ENCODE measurements around the gene PHAF1. TPM values are rescaled to one million over a fixed set of nuclear protein-coding genes. Genes with fewer than 3 reads are reported as not detected.

Gene PHAF1
- total RNA-seq, 4 donors from 2014 or later, result 44.0 to 60.9 (median 53.1) TPM

GRCh38 chr16:67148656-67149275 is 39.0 kb downstream of the PHAF1 start:
- Histone ChIP-seq H3K27ac (no peak overlapping the region), H3K27me3 (no peaks in the 10 kb centered on the region), H3K4me1 (peaks cover 23% of the 10 kb centered on the region), H3K9me3 (no peaks in the 10 kb centered on the region), H3K4me3 (no peak overlapping the region), H3K36me3 (peaks cover 47% of the 10 kb centered on the region)
- no peak for TF ChIP-seq POLR2AphosphoS5 (IDR thresholded peaks at IDR 0.05)
- TF ChIP-seq POLR2A (IDR thresholded peaks at IDR 0.05), result no peak
- no peak for TF ChIP-seq EP300 (IDR thresholded peaks at IDR 0.05)
- no peak for TF ChIP-seq CTCF (IDR thresholded peaks at IDR 0.05)
- no peak for DNase-seq (ENCODE audit: low spot score in 2 of 2)
- WGBS, result 94% methylated on average over 1 of the region's 11 CpGs

GRCh38 chr16:67149276-67150046 is 39.7 kb downstream of the PHAF1 start:
- 78% methylated on average over 33 of the region's 77 CpGs for WGBS
- H3K9me3 ChIP-seq, result no peaks in the 10 kb centered on the region
- peaks cover 40% of the 10 kb centered on the region for H3K36me3 ChIP-seq
- no peaks in the 10 kb centered on the region for H3K27me3 ChIP-seq
- peaks cover 23% of the 10 kb centered on the region for H3K4me1 ChIP-seq
- H3K4me3 ChIP-seq, result peak overlapping the region; percentile 61
- TF ChIP-seq POLR2AphosphoS5 (IDR thresholded peaks at IDR 0.05), result no peak
- no peak for TF ChIP-seq POLR2A (IDR thresholded peaks at IDR 0.05)
- no peak for TF ChIP-seq EP300 (IDR thresholded peaks at IDR 0.05)
- TF ChIP-seq CTCF (IDR thresholded peaks at IDR 0.05), result no peak
- DNase-seq (ENCODE audit: low spot score in 2 of 2), result no peak
- no peak overlapping the region for H3K27ac ChIP-seq

GRCh38 chr16:67150047-67150832 is 40.5 kb downstream of the PHAF1 start:
- Histone ChIP-seq H3K9me3 (no peaks in the 10 kb centered on the region), H3K27ac (peak overlapping the region; percentile 80), H3K36me3 (peaks cover 32% of the 10 kb centered on the region), H3K4me1 (peaks cover 31% of the 10 kb centered on the region), H3K27me3 (no peaks in the 10 kb centered on the region), H3K4me3 (peak overlapping the region; percentile 61)
- TF ChIP-seq EP300 (IDR thresholded peaks at IDR 0.05), result no peak
- peak in 1 of 3 donors; percentile 17 for TF ChIP-seq POLR2AphosphoS5 (IDR thresholded peaks at IDR 0.05)
- peak in 1 of 2 donors; percentile 15 for TF ChIP-seq CTCF (IDR thresholded peaks at IDR 0.05)
- TF ChIP-seq POLR2A (IDR thresholded peaks at IDR 0.05), result no peak
- DNase-seq (ENCODE audit: low spot score in 2 of 2), result peak in 1 of 2 donors; percentile 74
- WGBS, result 8% methylated on average over 70 of the region's 94 CpGs

- Histone ChIP-seq H3K9me3 (no peaks in the 10 kb centered on the region), H3K27ac (peak within 1 kb of the TSS; percentile 80), H3K36me3 (peaks cover 25% of the 10 kb centered on the region), H3K4me3 (peak within 1 kb of the TSS; percentile 61), H3K27me3 (no peaks in the 10 kb centered on the region), H3K4me1 (peaks cover 38% of the 10 kb centered on the region)
- TF ChIP-seq POLR2AphosphoS5 (IDR thresholded peaks at IDR 0.05) (no peak), POLR2A (IDR thresholded peaks at IDR 0.05) (no peak), EP300 (IDR thresholded peaks at IDR 0.05) (no peak), CTCF (IDR thresholded peaks at IDR 0.05) (no peak)
- WGBS, result 0% methylated on average over 10 of the region's 34 CpGs
- peak in 1 of 2 donors; percentile 81 for DNase-seq (ENCODE audit: low spot score in 2 of 2)
These were observed 41.2 kb downstream of the PHAF1 start, which contains the start of gene B3GNT9 for GRCh38 chr16:67150833-67151396. Gene B3GNT9, minus strand, starts transcription at chr16:67150998. Its CDS starts 513 bp downstream, at chr16:67150485.
